SJSA1 (cell line): ENCODE data around the gene ENTHD1. TPM values are rescaled to one million over a fixed set of nuclear protein-coding genes. Genes with fewer than 3 reads are reported as not detected.

Experiments
- DNase-seq, 2 experiments: peaks; one replicate each; pipeline ENCODE4 v3.0.0-alpha.2; 2015 to 2020; ENCODE audit warnings: low spot score in 2 of 2, low read depth in 1 of 2
- H3K27ac ChIP-seq: fragments of 250-450 bp; sonication (Bioruptor Pico); 2 replicates; pipeline ENCODE4 v1.5.1; 2020; ENCODE audit warnings: mild to moderate bottlenecking, moderate library complexity
- H3K27me3 ChIP-seq: fragments of 250-450 bp; sonication (Bioruptor Pico); replicated peaks from 2 replicates; pipeline ENCODE4 v1.5.1; 2020; ENCODE audit warnings: mild to moderate bottlenecking, moderate library complexity
- H3K36me3 ChIP-seq: fragments of 250-450 bp; sonication (Bioruptor Pico); 2 replicates; pipeline ENCODE4 v1.5.1; 2020; ENCODE audit warnings: mild to moderate bottlenecking
- H3K4me1 ChIP-seq: fragments of 250-450 bp; sonication (Bioruptor Pico); replicated peaks from 2 replicates; pipeline ENCODE4 v1.6.1; 2021; ENCODE audit warnings: mild to moderate bottlenecking
- H3K4me3 ChIP-seq: fragments of 250-450 bp; sonication (Bioruptor Pico); 2 replicates; pipeline ENCODE4 v1.5.1; 2020; ENCODE audit warnings: mild to moderate bottlenecking
- H3K9me3 ChIP-seq: fragments of 250-450 bp; sonication (Bioruptor Pico); replicated peaks from 2 replicates; pipeline ENCODE4 v1.5.1; 2020; ENCODE audit warnings: mild to moderate bottlenecking
- total RNA-seq: library from RNA; depleted of rRNA; stranded (reverse); fragments of >200 nt; shearing (Covaris generic); gene quantifications from 2 replicates; pipeline ENCODE4 v1.2.3, GENCODE V29; 2014

Gene ENTHD1
- total RNA-seq, 1 experiment from 2014 or later, result not detected

- DNase-seq, result no peak
- no peak overlapping the region for H3K27ac ChIP-seq
- H3K4me1 ChIP-seq, result no peaks in the 10 kb centered on the region
- H3K4me3 ChIP-seq, result no peak overlapping the region
- no peaks in the 10 kb centered on the region for H3K36me3 ChIP-seq
- H3K27me3 ChIP-seq, result peaks cover 19% of the 10 kb centered on the region
- H3K9me3 ChIP-seq, result no peaks in the 10 kb centered on the region; the same call in 1 of the 2 replicates
Measured at GRCh38 chr22:39839917-39840510, 53.5 kb downstream of the ENTHD1 start.

- Histone ChIP-seq H3K36me3 (no peaks in the 10 kb centered on the region), H3K4me1 (no peaks in the 10 kb centered on the region), H3K9me3 (no peaks in the 10 kb centered on the region; the same call in 1 of the 2 replicates), H3K27ac (no peak overlapping the region), H3K4me3 (no peak overlapping the region), H3K27me3 (peaks cover 23% of the 10 kb centered on the region)
- no peak for DNase-seq
Measured at GRCh38 chr22:39839204-39839603, 54.4 kb downstream of the ENTHD1 start.

- Histone ChIP-seq H3K9me3 (no peaks in the 10 kb centered on the region), H3K4me3 (no peak overlapping the region), H3K27ac (no peak overlapping the region), H3K36me3 (no peaks in the 10 kb centered on the region), H3K27me3 (peaks cover 24% of the 10 kb centered on the region), H3K4me1 (no peaks in the 10 kb centered on the region)
- no peak for DNase-seq
Measured at GRCh38 chr22:39833610-39834009, 60.0 kb downstream of the ENTHD1 start.

GRCh38 chr22:39833093-39833492 lies 60.5 kb downstream of the ENTHD1 start:
- Histone ChIP-seq H3K4me3 (no peak overlapping the region), H3K27me3 (peaks cover 24% of the 10 kb centered on the region), H3K27ac (no peak overlapping the region), H3K36me3 (no peaks in the 10 kb centered on the region), H3K9me3 (no peaks in the 10 kb centered on the region), H3K4me1 (no peaks in the 10 kb centered on the region)
- DNase-seq, result no peak

GRCh38 chr22:39832627-39833074 lies 60.9 kb downstream of the ENTHD1 start:
- Histone ChIP-seq H3K27ac (no peak overlapping the region), H3K4me1 (no peaks in the 10 kb centered on the region), H3K9me3 (no peaks in the 10 kb centered on the region), H3K36me3 (no peaks in the 10 kb centered on the region), H3K27me3 (peaks cover 24% of the 10 kb centered on the region), H3K4me3 (no peak overlapping the region)
- no peak for DNase-seq

- Histone ChIP-seq H3K9me3 (no peaks in the 10 kb centered on the region), H3K27ac (no peak overlapping the region), H3K4me1 (peaks cover 8% of the 10 kb centered on the region), H3K4me3 (no peak overlapping the region), H3K36me3 (no peaks in the 10 kb centered on the region), H3K27me3 (peaks cover 4% of the 10 kb centered on the region)
- peak in 1 of 2 experiments; percentile 39 for DNase-seq
Measured at GRCh38 chr22:39825661-39826102, 67.9 kb downstream of the ENTHD1 start.

GRCh38 chr22:39821008-39821407 lies 72.6 kb downstream of the ENTHD1 start:
- no peak for DNase-seq
- H3K27me3 ChIP-seq, result no peaks in the 10 kb centered on the region
- H3K36me3 ChIP-seq, result no peaks in the 10 kb centered on the region
- H3K27ac ChIP-seq, result no peak overlapping the region
- peaks cover 36% of the 10 kb centered on the region for H3K4me1 ChIP-seq
- no peaks in the 10 kb centered on the region for H3K9me3 ChIP-seq
- no peak overlapping the region for H3K4me3 ChIP-seq

- peak; percentile 63 to 68 for DNase-seq
- Histone ChIP-seq H3K27me3 (no peaks in the 10 kb centered on the region), H3K4me1 (peaks cover 33% of the 10 kb centered on the region), H3K4me3 (no peak overlapping the region), H3K36me3 (no peaks in the 10 kb centered on the region), H3K27ac (no peak overlapping the region), H3K9me3 (no peaks in the 10 kb centered on the region)
Measured at GRCh38 chr22:39820256-39820655, 73.3 kb downstream of the ENTHD1 start.

GRCh38 chr22:39819429-39819828 lies 74.1 kb downstream of the ENTHD1 start:
- H3K36me3 ChIP-seq, result no peaks in the 10 kb centered on the region
- no peak for DNase-seq
- H3K27ac ChIP-seq, result no peak overlapping the region
- no peaks in the 10 kb centered on the region for H3K27me3 ChIP-seq
- no peaks in the 10 kb centered on the region for H3K9me3 ChIP-seq
- peaks cover 33% of the 10 kb centered on the region for H3K4me1 ChIP-seq
- no peak overlapping the region for H3K4me3 ChIP-seq

- Histone ChIP-seq H3K9me3 (no peaks in the 10 kb centered on the region), H3K36me3 (no peaks in the 10 kb centered on the region), H3K4me3 (no peak overlapping the region), H3K27me3 (no peaks in the 10 kb centered on the region), H3K27ac (no peak overlapping the region), H3K4me1 (peaks cover 33% of the 10 kb centered on the region)
- peak; percentile 31 to 57 for DNase-seq
Measured at GRCh38 chr22:39818094-39818493, 75.5 kb downstream of the ENTHD1 start.

GRCh38 chr22:39815932-39816331 lies 77.6 kb downstream of the ENTHD1 start:
- H3K27me3 ChIP-seq, result no peaks in the 10 kb centered on the region
- no peak for DNase-seq
- H3K9me3 ChIP-seq, result no peaks in the 10 kb centered on the region
- no peak overlapping the region for H3K27ac ChIP-seq
- H3K4me3 ChIP-seq, result no peak overlapping the region
- H3K4me1 ChIP-seq, result peaks cover 32% of the 10 kb centered on the region
- no peaks in the 10 kb centered on the region for H3K36me3 ChIP-seq

GRCh38 chr22:39814899-39815298 lies 78.7 kb downstream of the ENTHD1 start:
- peaks cover 22% of the 10 kb centered on the region for H3K4me1 ChIP-seq
- no peak overlapping the region for H3K4me3 ChIP-seq
- no peak overlapping the region for H3K27ac ChIP-seq
- no peak for DNase-seq
- no peaks in the 10 kb centered on the region for H3K27me3 ChIP-seq
- H3K9me3 ChIP-seq, result no peaks in the 10 kb centered on the region
- H3K36me3 ChIP-seq, result no peaks in the 10 kb centered on the region

GRCh38 chr22:39809772-39810557 lies 83.6 kb downstream of the ENTHD1 start:
- Histone ChIP-seq H3K9me3 (no peaks in the 10 kb centered on the region), H3K27me3 (no peaks in the 10 kb centered on the region; the same call in 1 of the 2 replicates), H3K36me3 (no peaks in the 10 kb centered on the region), H3K4me3 (no peak overlapping the region), H3K27ac (no peak overlapping the region), H3K4me1 (no peaks in the 10 kb centered on the region)
- DNase-seq, result no peak

GRCh38 chr22:39808081-39808480 lies 85.5 kb downstream of the ENTHD1 start:
- no peaks in the 10 kb centered on the region for H3K36me3 ChIP-seq
- H3K4me3 ChIP-seq, result no peak overlapping the region
- no peak overlapping the region for H3K27ac ChIP-seq
- no peaks in the 10 kb centered on the region for H3K9me3 ChIP-seq
- H3K4me1 ChIP-seq, result no peaks in the 10 kb centered on the region
- no peaks in the 10 kb centered on the region; the same call in 1 of the 2 replicates for H3K27me3 ChIP-seq
- DNase-seq, result no peak
